ENCODE measurements around the gene ACTG2. TPM values are rescaled to one million over a fixed set of nuclear protein-coding genes. Genes with fewer than 3 reads are reported as not detected.

The ACTG2 gene
- total and polyA plus RNA-seq, 12 donors, result 0.52 to 94.0 (median 2.9) TPM

GRCh38 chr2:73917296-73917695 is 24.5 kb downstream of the ACTG2 start:
- WGBS, 4 donors, result 43 to 96% (median 48%) methylated on average over 2 of the region's 2 CpGs
- no peak overlapping the region for H3K27ac ChIP-seq
- H3K27me3 ChIP-seq, result peaks cover 9% of the 10 kb centered on the region
- intact Hi-C loops (cut with DNase I), result no loop called here
- no peak for DNase-seq
- no peak overlapping the region for H3K4me3 ChIP-seq
- TF ChIP-seq CTCF (IDR thresholded peaks at IDR 0.05), result no peak
- no peak for TF ChIP-seq POLR2A (IDR thresholded peaks at IDR 0.05)
- no peaks in the 10 kb centered on the region for H3K36me3 ChIP-seq (replicated peaks in 1 of 2)
- H3K9me3 ChIP-seq (replicated peaks in 1 of 3), result no peaks in the 10 kb centered on the region
- no peaks in the 10 kb centered on the region for H3K4me1 ChIP-seq (replicated peaks in 1 of 2)

DNA sequence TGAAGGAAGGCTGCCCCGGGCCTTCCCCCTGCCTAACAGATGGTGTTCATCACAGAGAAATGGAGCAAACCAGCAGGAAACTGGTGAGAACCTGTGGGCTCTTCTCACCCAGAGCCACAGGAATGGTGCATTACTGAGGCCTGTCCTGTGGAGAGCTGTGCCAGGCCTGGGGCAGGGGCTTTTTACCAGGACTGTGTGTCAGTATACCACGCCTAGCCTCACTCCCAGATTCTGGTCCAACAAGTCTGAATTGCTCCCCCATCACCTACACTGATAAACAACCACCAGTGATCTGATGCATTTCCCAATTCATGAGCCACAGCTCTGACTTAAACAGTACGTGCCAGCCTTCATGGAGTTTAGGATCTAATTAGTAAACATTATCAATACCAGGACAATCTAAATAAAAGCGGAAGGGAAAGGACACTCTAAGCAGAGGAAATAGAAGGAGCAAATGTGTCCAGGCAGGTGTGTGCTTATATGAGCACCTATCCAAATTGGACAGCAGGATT is 24.9 kb downstream of the ACTG2 start:
- TF ChIP-seq POLR2A (IDR thresholded peaks at IDR 0.05), result no peak
- TF ChIP-seq CTCF (IDR thresholded peaks at IDR 0.05), result no peak
- H3K4me1 ChIP-seq (replicated peaks in 1 of 2), result no peaks in the 10 kb centered on the region
- H3K27ac ChIP-seq, result no peak overlapping the region
- peaks cover 9% of the 10 kb centered on the region for H3K27me3 ChIP-seq
- no peak for DNase-seq
- WGBS, 4 donors, result 79 to 91% (median 83%) methylated on average over 4 of the region's 4 CpGs
- no peaks in the 10 kb centered on the region for H3K36me3 ChIP-seq (replicated peaks in 1 of 2)
- H3K4me3 ChIP-seq, result no peak overlapping the region
- H3K9me3 ChIP-seq (replicated peaks in 1 of 3), result no peaks in the 10 kb centered on the region
- intact Hi-C loops (cut with DNase I), result no loop called here

GRCh38 chr2:73918856-73919255 is 26.0 kb downstream of the ACTG2 start:
- Histone ChIP-seq H3K4me1 (replicated peaks in 1 of 2) (no peaks in the 10 kb centered on the region), H3K27me3 (peaks cover 9% of the 10 kb centered on the region), H3K9me3 (replicated peaks in 1 of 3) (no peaks in the 10 kb centered on the region), H3K4me3 (no peak overlapping the region), H3K36me3 (replicated peaks in 1 of 2) (no peaks in the 10 kb centered on the region), H3K27ac (no peak overlapping the region)
- 74 to 83% (median 78%) methylated on average over 3 of the region's 3 CpGs for WGBS, 4 donors
- intact Hi-C loops (cut with DNase I), result no loop called here
- TF ChIP-seq CTCF (IDR thresholded peaks at IDR 0.05) (no peak), POLR2A (IDR thresholded peaks at IDR 0.05) (no peak)
- no peak for DNase-seq

- Histone ChIP-seq H3K9me3 (replicated peaks in 1 of 3) (no peaks in the 10 kb centered on the region), H3K4me3 (no peak overlapping the region), H3K36me3 (replicated peaks in 1 of 2) (no peaks in the 10 kb centered on the region), H3K27ac (no peak overlapping the region), H3K4me1 (replicated peaks in 1 of 2) (no peaks in the 10 kb centered on the region), H3K27me3 (peaks cover 9% of the 10 kb centered on the region)
- DNase-seq, result no peak
- TF ChIP-seq POLR2A (IDR thresholded peaks at IDR 0.05) (no peak), CTCF (IDR thresholded peaks at IDR 0.05) (no peak)
- WGBS, 4 donors, result 74 to 90% (median 81%) methylated on average over 7 of the region's 7 CpGs
- intact Hi-C loops (cut with DNase I), result no loop called here
These were observed 26.9 kb downstream of the ACTG2 start for GRCh38 chr2:73919596-73920228.

Measured in adrenal gland (tissue), 12 donors.